Measurements from ENCODE around the gene EFHD2.

GRCh38 chr1:15386164-15386749 lies 23.4 kb upstream of the EFHD2 start:
- no peak for TF ChIP-seq EZH2phosphoT487 (IDR thresholded peaks at IDR 0.05; ENCODE audit: borderline replicate concordance, low read length)
- TF ChIP-seq CTCF (conservative IDR thresholded peaks at IDR 0.05; ENCODE audit: low read depth, low read length) = no peak
